HCT116 (cell line): ENCODE results near the gene TNRC6C. TPM values are rescaled to one million over a fixed set of nuclear protein-coding genes. Genes with fewer than 3 reads are reported as not detected.
A peak's percentile ranks its signal among the peaks of the same experiment; 100 is the strongest.

Source experiments
- ATAC-seq: fragments of 200-7000 bp; cut with Tn5 transposase; 2 replicates; pipeline ENCODE4 v1.9.1; 2020; ENCODE audit warnings: mild to moderate bottlenecking, moderate library complexity
- BruUV-seq: library from RNA; stranded (reverse); fragments of 400-500 nt; replicated peaks from 2 replicates; lab custom pipeline; 2021; lab: Mats Ljungman, UMichigan
- CTCF ChIA-PET: fragments of 300-600 bp; sonication (Branson Sonifier 250); formaldehyde crosslinking; loops from one replicate; lab custom pipeline; 2021; ENCODE audit warnings: antibody characterized with exemption; lab: Charles Lee
- POLR2A ChIA-PET: fragments of 300-600, 350-600 bp; sonication (Branson Sonifier 250); formaldehyde crosslinking; loops from one replicate; lab custom pipeline; 2021; ENCODE audit warnings: antibody characterized with exemption; lab: Charles Lee
- RAD21 ChIA-PET, 2 experiments: fragments of 300-600 bp; sonication (Branson Sonifier 250); formaldehyde crosslinking; loops; one replicate each; lab custom pipeline; 2023; ENCODE audit warnings: low total read pairs in 2 of 2; ENCODE audit not compliant: uncharacterized antibody in 2 of 2, unreplicated experiment in 2 of 2, low non-redundant PET in 1 of 2; lab: Charles Lee
- DNase-seq: peaks from one replicate; pipeline ENCODE4 v3.0.0-alpha.2; 2010; ENCODE audit warnings: low read depth, low spot score
- H2AFZ ChIP-seq: fragments of 200-600 bp; shearing (Covaris generic), sonication (generic); 2 replicates; pipeline ENCODE4 v1.6.1; 2017; ENCODE audit warnings: low read depth, mixed run types, mixed read lengths, antibody characterized with exemption, low read length; ENCODE audit not compliant: poor library complexity, severe bottlenecking
- H3K27ac ChIP-seq: 2 replicates; pipeline ENCODE4 v1.5.1; 2012; ENCODE audit warnings: low read depth, low read length
- H3K27me3 ChIP-seq: fragments of 200-600 bp; sonication (generic); 2 replicates; pipeline ENCODE4 v1.6.1; 2016; ENCODE audit warnings: mixed run types, low read length, mixed read lengths; ENCODE audit not compliant: insufficient read depth
- H3K36me3 ChIP-seq, 2 experiments: fragments of 200-500 bp in 1 of 2; fragments of 200-600 bp in 1 of 2; sonication (Bioruptor generic) in 1 of 2; sonication (generic) in 1 of 2; 2 replicates each; pipeline versions ENCODE4 v1.5.1 to v1.6.1; 2014 to 2016; ENCODE audit warnings: low read length in 2 of 2, inconsistent platforms in 1 of 2, mixed read lengths in 1 of 2, mixed run types in 1 of 2; ENCODE audit not compliant: insufficient read depth in 2 of 2, control insufficient read depth in 1 of 2
- H3K4me1 ChIP-seq, 2 experiments: fragments of 200-600 bp in 1 of 2; sonication (generic) in 1 of 2; 2 replicates each; pipeline versions ENCODE4 v1.5.1 to v1.6.1; 2012 to 2017; ENCODE audit warnings: low read length in 2 of 2, inconsistent platforms in 1 of 2, mild to moderate bottlenecking in 1 of 2, mixed read lengths in 1 of 2, mixed run types in 1 of 2, moderate library complexity in 1 of 2; ENCODE audit not compliant: insufficient read depth in 2 of 2, control insufficient read depth in 1 of 2
- H3K4me2 ChIP-seq: fragments of 200-600 bp; sonication (generic); 2 replicates; pipeline ENCODE4 v1.6.1; 2017; ENCODE audit warnings: mixed run types, low read length, mixed read lengths
- H3K4me3 ChIP-seq, 2 experiments: fragments of 200-600 bp in 1 of 2; sonication (generic) in 1 of 2; replicated peaks in 1 of 2; 2 replicates each; pipeline ENCODE4 v1.5.1; 2011 to 2016; ENCODE audit warnings: low read length in 2 of 2, control low read depth in 1 of 2, low read depth in 1 of 2, mild to moderate bottlenecking in 1 of 2, mixed read lengths in 1 of 2, mixed run types in 1 of 2
- H3K79me2 ChIP-seq: fragments of 200-600 bp; sonication (generic); 2 replicates; pipeline ENCODE4 v1.6.1; 2017; ENCODE audit warnings: mild to moderate bottlenecking, mixed run types, low read length, moderate library complexity, mixed read lengths; ENCODE audit not compliant: insufficient read depth
- H3K9ac ChIP-seq: fragments of 200-600 bp; sonication (generic); 2 replicates; pipeline ENCODE4 v1.6.1; 2016; ENCODE audit warnings: low read length, mixed read lengths
- H3K9me2 ChIP-seq: fragments of 200-600 bp; sonication (generic), shearing (Covaris generic); 2 replicates; pipeline ENCODE4 v1.6.1; 2017; ENCODE audit warnings: mixed run types, mild to moderate bottlenecking, moderate library complexity; ENCODE audit not compliant: insufficient read depth
- H3K9me3 ChIP-seq, 2 experiments: fragments of 200-500 bp in 1 of 2; fragments of 200-600 bp in 1 of 2; sonication (Bioruptor generic) in 1 of 2; sonication (generic) in 1 of 2; 2 replicates each; pipeline ENCODE4 v1.6.1; 2014 to 2017; ENCODE audit warnings: low read length in 2 of 2, mixed read lengths in 2 of 2, inconsistent platforms in 1 of 2, low read depth in 1 of 2, mild to moderate bottlenecking in 1 of 2, mixed run types in 1 of 2, moderate library complexity in 1 of 2; ENCODE audit not compliant: control insufficient read depth in 1 of 2, insufficient read depth in 1 of 2
- H4K20me1 ChIP-seq: fragments of 200-600 bp; sonication (generic), shearing (Covaris generic); 2 replicates; pipeline ENCODE4 v1.6.1; 2017; ENCODE audit warnings: mixed run types, mild to moderate bottlenecking, moderate library complexity; ENCODE audit not compliant: insufficient read depth
- ATF3 ChIP-seq: IDR thresholded peaks from 2 replicates; pipeline ENCODE4 v1.6.1; 2012
- CEBPB ChIP-seq: IDR thresholded peaks from 2 replicates; pipeline ENCODE4 v1.6.1; 2012; ENCODE audit warnings: low read depth
- EGR1 ChIP-seq: IDR thresholded peaks from 2 replicates; pipeline ENCODE4 v1.6.1; 2012; ENCODE audit warnings: low read depth
- ELF1 ChIP-seq: IDR thresholded peaks from 2 replicates; pipeline ENCODE4 v1.6.1; 2012; ENCODE audit warnings: low read depth, borderline replicate concordance
- EZH2 ChIP-seq: fragments of 200-600 bp; sonication (generic); IDR thresholded peaks from 2 replicates; pipeline ENCODE4 v1.6.1; 2017; ENCODE audit warnings: antibody characterized with exemption, mixed run types
- EZH2phosphoT487 ChIP-seq: fragments of 200-600 bp; IDR thresholded peaks from 2 replicates; pipeline ENCODE4 v1.6.1; 2018; ENCODE audit warnings: antibody characterized with exemption, borderline replicate concordance
- FOSL1 ChIP-seq: IDR thresholded peaks from 2 replicates; pipeline ENCODE4 v1.6.1; 2012; ENCODE audit warnings: low read depth
- JUND ChIP-seq: IDR thresholded peaks from 2 replicates; pipeline ENCODE4 v1.6.1; 2012
- MAX ChIP-seq: IDR thresholded peaks from 2 replicates; pipeline ENCODE4 v1.6.1; 2012
- POLR2A ChIP-seq: IDR thresholded peaks from 2 replicates; pipeline ENCODE4 v1.7.0; 2011; ENCODE audit warnings: borderline replicate concordance; ENCODE audit not compliant: insufficient read depth, insufficient read length; ENCODE audit errors: extremely low read depth
- POLR2AphosphoS5 ChIP-seq: IDR thresholded peaks from 2 replicates; pipeline ENCODE4 v1.6.1; 2011; ENCODE audit warnings: mild to moderate bottlenecking, low read depth, low read length, moderate library complexity
- RAD21 ChIP-seq: IDR thresholded peaks from 2 replicates; pipeline ENCODE4 v1.6.1; 2012; ENCODE audit warnings: low read depth, mild to moderate bottlenecking
- REST ChIP-seq: IDR thresholded peaks from 2 replicates; pipeline ENCODE4 v1.6.1; 2012; ENCODE audit warnings: low read depth
- SIN3A ChIP-seq: IDR thresholded peaks from 2 replicates; pipeline ENCODE4 v1.6.1; 2012; ENCODE audit warnings: low read depth
- SP1 ChIP-seq: IDR thresholded peaks from 2 replicates; pipeline ENCODE4 v1.6.1; 2012; ENCODE audit warnings: low read depth
- SRF ChIP-seq: IDR thresholded peaks from 2 replicates; pipeline ENCODE4 v1.6.1; 2012; ENCODE audit warnings: low read depth
- TCF7L2 ChIP-seq: IDR thresholded peaks from 2 replicates; pipeline ENCODE4 v1.7.0; 2011; ENCODE audit warnings: borderline replicate concordance, inconsistent platforms; ENCODE audit not compliant: insufficient read depth, insufficient read length; ENCODE audit errors: extremely low read depth
- YY1 ChIP-seq: IDR thresholded peaks from 2 replicates; pipeline ENCODE4 v1.6.1; 2011; ENCODE audit warnings: low read length, low read depth, moderate library complexity, mild to moderate bottlenecking; ENCODE audit not compliant: insufficient replicate concordance; ENCODE audit errors: extremely low read depth
- ZBTB33 ChIP-seq: IDR thresholded peaks from 2 replicates; pipeline ENCODE4 v1.6.1; 2011; ENCODE audit warnings: mild to moderate bottlenecking, low read length, moderate library complexity; ENCODE audit not compliant: insufficient replicate concordance; ENCODE audit errors: extremely low read depth
- ZFX ChIP-seq: fragments of 450-650 bp; IDR thresholded peaks from 2 replicates; pipeline ENCODE4 v1.6.1; 2017
- ZNF274 ChIP-seq: fragments of 200-500 bp; sonication (Bioruptor generic); IDR thresholded peaks from 2 replicates; pipeline ENCODE4 v1.6.1; 2014; ENCODE audit warnings: mild to moderate bottlenecking, low read depth, low read length, inconsistent platforms
- intact Hi-C: fragments of 100-400 bp; cut with micrococcal nuclease; formaldehyde crosslinking; loops from 2 replicates; pipeline ENCODE4 v1.10.0; 2022
- total RNA-seq: library from RNA; stranded (reverse); gene quantifications from one replicate; pipeline ENCODE4 v1.2.1, GENCODE V29; 2021; ENCODE audit not compliant: unreplicated experiment

The TNRC6C gene
- total RNA-seq, 1 experiment from 2014 or later = 23.4 TPM

- peak overlapping the region; percentile 75 for H3K27ac ChIP-seq
- no peaks in the 10 kb centered on the region for H4K20me1 ChIP-seq
- ChIA-PET CTCF (interaction anchor here (1.2 to 3.4 kb wide), 6 partner anchors 11 to 498 kb away, joined by 3 to 18 read pairs (median 6); no protein-coding TSS in a partner anchor), RAD21 (interaction anchor here in 1 of 2 experiments (0.6 kb wide), 2 partner anchors 61 to 189 kb away, joined by 3 read pairs; no protein-coding TSS in a partner anchor), POLR2A (interaction anchor here (1.3 to 1.5 kb wide), 3 partner anchors 9 to 147 kb away, joined by 4 to 5 read pairs (median 4); partner anchors contain the start of genes AFMID and TK1)
- H3K4me3 ChIP-seq = peak overlapping the region; percentile 56 to 67
- H3K4me2 ChIP-seq = peak overlapping the region; percentile 85
- H2AFZ ChIP-seq = peak overlapping the region; percentile 89
- no TSS peak for BruUV-seq
- no peaks in the 10 kb centered on the region for H3K9me2 ChIP-seq
- peak; percentile 91 for ATAC-seq
- intact Hi-C loops = no loop called here
- no peaks in the 10 kb centered on the region; a peak in 1 of 4 replicates for H3K9me3 ChIP-seq
- no peaks in the 10 kb centered on the region for H3K79me2 ChIP-seq
- no peaks in the 10 kb centered on the region for H3K36me3 ChIP-seq
- peak; percentile 56 for DNase-seq
- no peaks in the 10 kb centered on the region for H3K27me3 ChIP-seq
- peak overlapping the region; percentile 77 for H3K9ac ChIP-seq
- peaks cover 17 to 30% of the 10 kb centered on the region in 2 experiments for H3K4me1 ChIP-seq
- TF ChIP-seq RAD21 (no peak; the same call in 1 of the 2 replicates), SIN3A (peak; percentile 68), ELF1 (no peak), JUND (no peak), FOSL1 (no peak), YY1 (peak; percentile 79), CEBPB (no peak), TCF7L2 (peak; percentile 29), EGR1 (no peak), MAX (peak; percentile 86), POLR2AphosphoS5 (peak; percentile 78), ZBTB33 (no peak), REST (no peak), EZH2 (no peak), EZH2phosphoT487 (no peak), ZNF274 (no peak), SP1 (no peak), POLR2A (peak; percentile 63), SRF (no peak; the same call in 1 of the 2 replicates), ATF3 (no peak), ZFX (peak; percentile 19; the same call in 1 of the 2 replicates)
Measured at GRCh38 chr17:78040440-78041385, 82.2 kb downstream of the TNRC6C start.
